ENCODE data around the gene CBLB. TPM values are rescaled to one million over a fixed set of nuclear protein-coding genes. Genes with fewer than 3 reads are reported as not detected.

Gene CBLB
- total and polyA plus RNA-seq, 2 experiments from 2014 or later: 36.6 to 41.9 TPM

GRCh38 chr3:105661461-105661860 is 207.4 kb downstream of the CBLB start:
- in situ Hi-C loops (cut with MboI): no loop called here
- Histone ChIP-seq H3F3A (ENCODE audit: insufficient read depth) (peaks cover 59% of the 10 kb centered on the region), H3K4me3 (no peak overlapping the region), H3K9ac (no peak overlapping the region), H3K9me2 (ENCODE audit: insufficient read depth) (no peaks in the 10 kb centered on the region), H2AFZ (no peak overlapping the region), H3K9me3 (ENCODE audit: low read depth) (no peaks in the 10 kb centered on the region), H4K20me1 (ENCODE audit: insufficient read depth) (no peaks in the 10 kb centered on the region), H3K27me3 (replicated peaks; ENCODE audit: insufficient read depth) (no peaks in the 10 kb centered on the region), H3K36me3 (ENCODE audit: low read depth) (peaks cover 59% of the 10 kb centered on the region), H3K27ac (0 out of 2 replicates have a peak overlapping the region, but pooled peaks have one; percentile 34), H3K4me2 (ENCODE audit: unreplicated experiment) (no peak overlapping the region), H3K79me2 (ENCODE audit: insufficient read depth) (peaks cover 12% of the 10 kb centered on the region), H3K4me1 (ENCODE audit: insufficient read depth) (peaks cover 32% of the 10 kb centered on the region)
- DNase-seq: no peak
- 96 to 98% methylated on average over 3 of the region's 3 CpGs for WGBS, 2 experiments (ENCODE audit: low coverage in 1 of 2, low lambda C conversion rate in 2 of 2, missing lambda C conversion rate in 2 of 2)
- no peak for TF ChIP-seq EZH2 (IDR thresholded peaks at IDR 0.05; ENCODE audit: insufficient read depth, poor library complexity, severe bottlenecking)
- TF ChIP-seq EZH2phosphoT487 (IDR thresholded peaks at IDR 0.05; ENCODE audit: insufficient read depth, low read depth): no peak

- H4K20me1 ChIP-seq (ENCODE audit: insufficient read depth): no peaks in the 10 kb centered on the region
- H3K27me3 ChIP-seq (replicated peaks; ENCODE audit: insufficient read depth): no peaks in the 10 kb centered on the region
- peak overlapping the region; percentile 18 for H3K27ac ChIP-seq
- in situ Hi-C loops (cut with MboI): no loop called here
- no peak overlapping the region for H3K9ac ChIP-seq
- 65 to 75% methylated on average over 1 of the region's 1 CpG for WGBS, 2 experiments (ENCODE audit: low coverage in 1 of 2, low lambda C conversion rate in 2 of 2, missing lambda C conversion rate in 2 of 2)
- TF ChIP-seq EZH2phosphoT487 (IDR thresholded peaks at IDR 0.05; ENCODE audit: insufficient read depth, low read depth) (no peak), EZH2 (IDR thresholded peaks at IDR 0.05; ENCODE audit: insufficient read depth, poor library complexity, severe bottlenecking) (no peak)
- no peaks in the 10 kb centered on the region for H3K79me2 ChIP-seq (ENCODE audit: insufficient read depth)
- peak; percentile 38 for DNase-seq
- peaks cover 50% of the 10 kb centered on the region for H3K36me3 ChIP-seq (ENCODE audit: low read depth)
- H2AFZ ChIP-seq: no peak overlapping the region
- H3K9me2 ChIP-seq (ENCODE audit: insufficient read depth): no peaks in the 10 kb centered on the region
- no peaks in the 10 kb centered on the region for H3K9me3 ChIP-seq (ENCODE audit: low read depth)
- H3K4me3 ChIP-seq: no peak overlapping the region
- H3K4me2 ChIP-seq (ENCODE audit: unreplicated experiment): no peak overlapping the region
- H3K4me1 ChIP-seq (ENCODE audit: insufficient read depth): peaks cover 22% of the 10 kb centered on the region
- H3F3A ChIP-seq (ENCODE audit: insufficient read depth): peaks cover 74% of the 10 kb centered on the region
Measured at GRCh38 chr3:105656651-105657504, 211.9 kb downstream of the CBLB start.

- Histone ChIP-seq H3K27ac (no peak overlapping the region), H3K9ac (no peak overlapping the region), H2AFZ (no peak overlapping the region), H4K20me1 (ENCODE audit: insufficient read depth) (no peaks in the 10 kb centered on the region), H3K9me2 (ENCODE audit: insufficient read depth) (no peaks in the 10 kb centered on the region), H3K79me2 (ENCODE audit: insufficient read depth) (no peaks in the 10 kb centered on the region), H3K36me3 (ENCODE audit: low read depth) (peaks cover 25% of the 10 kb centered on the region), H3K4me1 (ENCODE audit: insufficient read depth) (peaks cover 28% of the 10 kb centered on the region), H3K27me3 (replicated peaks; ENCODE audit: insufficient read depth) (no peaks in the 10 kb centered on the region), H3K9me3 (ENCODE audit: low read depth) (no peaks in the 10 kb centered on the region), H3K4me2 (ENCODE audit: unreplicated experiment) (no peak overlapping the region), H3K4me3 (no peak overlapping the region), H3F3A (ENCODE audit: insufficient read depth) (peaks cover 70% of the 10 kb centered on the region)
- in situ Hi-C loops (cut with MboI): no loop called here
- no peak for DNase-seq
- TF ChIP-seq EZH2phosphoT487 (IDR thresholded peaks at IDR 0.05; ENCODE audit: insufficient read depth, low read depth) (no peak), EZH2 (IDR thresholded peaks at IDR 0.05; ENCODE audit: insufficient read depth, poor library complexity, severe bottlenecking) (no peak)
- WGBS, 2 experiments (ENCODE audit: low coverage in 1 of 2, low lambda C conversion rate in 2 of 2, missing lambda C conversion rate in 2 of 2): 89% methylated on average over 3 of the region's 3 CpGs
Measured at GRCh38 chr3:105653868-105654267, 214.9 kb downstream of the CBLB start.

- no peak overlapping the region for H3K9ac ChIP-seq
- no peaks in the 10 kb centered on the region for H3K27me3 ChIP-seq (replicated peaks; ENCODE audit: insufficient read depth)
- in situ Hi-C loops (cut with MboI): no loop called here
- H3K4me3 ChIP-seq: no peak overlapping the region
- 42 to 50% methylated on average over 1 of the region's 1 CpG for WGBS, 2 experiments (ENCODE audit: low coverage in 1 of 2, low lambda C conversion rate in 2 of 2, missing lambda C conversion rate in 2 of 2)
- peaks cover 63% of the 10 kb centered on the region for H3F3A ChIP-seq (ENCODE audit: insufficient read depth)
- no peak overlapping the region for H3K27ac ChIP-seq
- no peaks in the 10 kb centered on the region for H3K79me2 ChIP-seq (ENCODE audit: insufficient read depth)
- H3K9me3 ChIP-seq (ENCODE audit: low read depth): no peaks in the 10 kb centered on the region
- peaks cover 19% of the 10 kb centered on the region for H3K36me3 ChIP-seq (ENCODE audit: low read depth)
- TF ChIP-seq EZH2phosphoT487 (IDR thresholded peaks at IDR 0.05; ENCODE audit: insufficient read depth, low read depth) (no peak), EZH2 (IDR thresholded peaks at IDR 0.05; ENCODE audit: insufficient read depth, poor library complexity, severe bottlenecking) (no peak)
- H3K4me1 ChIP-seq (ENCODE audit: insufficient read depth): peaks cover 28% of the 10 kb centered on the region
- H2AFZ ChIP-seq: no peak overlapping the region
- H3K4me2 ChIP-seq (ENCODE audit: unreplicated experiment): no peak overlapping the region
- no peaks in the 10 kb centered on the region for H3K9me2 ChIP-seq (ENCODE audit: insufficient read depth)
- no peak for DNase-seq
- no peaks in the 10 kb centered on the region for H4K20me1 ChIP-seq (ENCODE audit: insufficient read depth)
Measured at GRCh38 chr3:105653166-105653565, 215.6 kb downstream of the CBLB start.
